Measurements from ENCODE around the gene FGFRL1. TPM values are rescaled to one million over a fixed set of nuclear protein-coding genes. Genes with fewer than 3 reads are reported as not detected.

FGFRL1 gene
- total and polyA plus RNA-seq, 2 of the 13 experiments (the other 11 are each of a cell fraction or from before 2014, with no cell fraction given) = 19.1 to 30.6 TPM

- TF ChIP-seq MTERF4 (CRISPR knock-in tag; IDR thresholded peaks at IDR 0.05) = peak; percentile 80
- peak; percentile 92; the same call in 1 of the 3 replicates for TF ChIP-seq MXI1 (IDR thresholded peaks at IDR 0.05; ENCODE audit: borderline replicate concordance, low read depth, low read length)
- TF ChIP-seq MATR3 (CRISPR knock-in tag; IDR thresholded peaks at IDR 0.05) = no peak
- 0 out of 2 replicates have a peak, but pooled peaks have one; percentile 42 for TF ChIP-seq KDM3A (CRISPR knock-in tag; IDR thresholded peaks at IDR 0.05; ENCODE audit: low read depth)
- no peak for TF ChIP-seq NONO (IDR thresholded peaks at IDR 0.05)
- TF ChIP-seq NONO (CRISPR knock-in tag; conservative IDR thresholded peaks at IDR 0.05) = peak; percentile 68
- TF ChIP-seq MXD1 (CRISPR knock-in tag; IDR thresholded peaks at IDR 0.05) = peak; percentile 20; the same call in 1 of the 2 replicates
- peak; percentile 88 for TF ChIP-seq FOXK2 (IDR thresholded peaks at IDR 0.05)
- peak; percentile 38; the same call in 1 of the 2 replicates for TF ChIP-seq ZNF556 (CRISPR knock-in tag; IDR thresholded peaks at IDR 0.05; ENCODE audit: borderline replicate concordance)
- TF ChIP-seq TBX3 (IDR thresholded peaks at IDR 0.05; ENCODE audit: borderline replicate concordance) = 0 out of 2 replicates have a peak, but pooled peaks have one; percentile 26
- TF ChIP-seq GFI1 (CRISPR knock-in tag; IDR thresholded peaks at IDR 0.05; ENCODE audit: borderline replicate concordance) = no peak; the same call in none of the 2 replicates
- TF ChIP-seq ZNF7 (CRISPR knock-in tag; IDR thresholded peaks at IDR 0.05) = peak; percentile 68; the same call in 1 of the 2 replicates
- TF ChIP-seq ATF3 (CRISPR knock-in tag; IDR thresholded peaks at IDR 0.05) = 0 out of 2 replicates have a peak, but pooled peaks have one; percentile 6
- TF ChIP-seq JUN (CRISPR knock-in tag; IDR thresholded peaks at IDR 0.05) = peak; percentile 57; the same call in 1 of the 2 replicates
- TF ChIP-seq CAMTA2 (CRISPR knock-in tag; IDR thresholded peaks at IDR 0.05; ENCODE audit: borderline replicate concordance) = no peak
- TF ChIP-seq PRPF4 (IDR thresholded peaks at IDR 0.05; ENCODE audit: low read depth, low read length, poor library complexity, severe bottlenecking) = no peak
- TF ChIP-seq ZNF143 (CRISPR knock-in tag; IDR thresholded peaks at IDR 0.05) = peak; percentile 70; the same call in 1 of the 2 replicates
- TF ChIP-seq RNF2 (conservative IDR thresholded peaks at IDR 0.05; ENCODE audit: low read depth) = no peak
- TF ChIP-seq TRAFD1 (CRISPR knock-in tag; IDR thresholded peaks at IDR 0.05; ENCODE audit: borderline replicate concordance) = no peak
- peak in 1 of 2 experiments; percentile 49; a peak in 1 of 4 replicates for TF ChIP-seq REST (IDR thresholded peaks at IDR 0.05; ENCODE audit: borderline replicate concordance in 1 of 2, low read depth in 1 of 2, low read length in 2 of 2)
- TF ChIP-seq ZFAT (CRISPR knock-in tag; conservative IDR thresholded peaks at IDR 0.05) = no peak
- TF ChIP-seq ZNF570 (CRISPR knock-in tag; IDR thresholded peaks at IDR 0.05; ENCODE audit: borderline replicate concordance) = no peak
These were observed 18.9 kb upstream of the FGFRL1 start (continued) for GRCh38 chr4:992297-993110.

All from HepG2 (cell line).